ENCODE data around the gene FOSB.
"Not testable (repeated sequence)": the region's sequence is repeated elsewhere in the genome, so short reads cannot be mapped to it uniquely, and the experiment has no call there.

FOSB gene

DNA sequence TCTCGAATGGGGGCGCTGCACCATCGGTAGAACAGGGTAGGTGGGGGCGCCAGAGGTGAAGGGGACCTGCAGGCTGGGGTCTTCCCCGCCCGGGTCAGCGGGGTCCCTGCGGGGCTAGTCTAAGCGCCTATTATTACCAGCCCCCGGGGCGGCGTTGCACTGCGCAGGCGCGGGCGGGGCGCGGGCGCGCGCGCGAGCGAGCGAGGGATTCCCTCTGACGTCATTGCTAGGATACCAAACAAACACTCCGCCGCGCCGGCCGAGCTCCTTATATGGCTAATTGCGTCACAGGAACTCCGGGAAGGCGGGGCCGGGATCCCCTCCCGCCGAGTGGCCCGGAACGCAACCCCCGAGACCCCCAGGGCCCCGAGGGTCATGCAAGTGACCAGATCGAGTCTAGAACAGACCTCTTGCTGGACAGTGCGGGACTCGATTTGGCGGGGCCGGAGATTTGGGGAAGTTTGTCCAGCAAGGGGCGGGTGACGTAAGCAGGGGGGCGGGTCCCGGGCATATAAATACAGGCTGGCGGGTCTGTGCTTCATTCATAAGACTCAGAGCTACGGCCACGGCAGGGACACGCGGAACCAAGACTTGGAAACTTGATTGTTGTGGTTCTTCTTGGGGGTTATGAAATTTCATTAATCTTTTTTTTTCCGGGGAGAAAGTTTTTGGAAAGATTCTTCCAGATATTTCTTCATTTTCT is at the start of gene FOSB:
Gene FOSB, plus strand, starts transcription at position 541 of the 703 bp plus-strand sequence. CDS start 591 bp downstream, outside the sequence.
- DNase-seq, result peak; percentile 95

DNA sequence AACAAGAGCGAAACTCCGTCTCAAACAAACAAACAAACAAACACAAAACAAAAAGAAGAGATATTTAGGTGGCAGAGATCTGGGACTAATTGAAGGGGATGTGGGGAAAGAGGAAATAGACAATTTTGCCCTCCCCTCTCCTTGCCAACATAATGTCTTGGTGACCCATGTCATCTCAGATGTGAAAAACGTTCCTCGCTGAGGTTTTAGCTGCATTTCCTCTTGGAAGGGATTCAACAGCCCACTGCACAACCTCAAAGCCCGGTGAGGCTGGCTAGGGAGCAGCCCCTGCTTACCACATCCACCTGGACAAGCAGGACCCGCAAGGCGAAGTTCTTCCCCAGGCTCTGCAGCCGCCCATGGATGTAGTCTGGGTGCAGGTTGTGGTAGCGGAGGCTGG is 49.0 kb upstream of the FOSB start:
- DNase-seq, result no peak

DNA sequence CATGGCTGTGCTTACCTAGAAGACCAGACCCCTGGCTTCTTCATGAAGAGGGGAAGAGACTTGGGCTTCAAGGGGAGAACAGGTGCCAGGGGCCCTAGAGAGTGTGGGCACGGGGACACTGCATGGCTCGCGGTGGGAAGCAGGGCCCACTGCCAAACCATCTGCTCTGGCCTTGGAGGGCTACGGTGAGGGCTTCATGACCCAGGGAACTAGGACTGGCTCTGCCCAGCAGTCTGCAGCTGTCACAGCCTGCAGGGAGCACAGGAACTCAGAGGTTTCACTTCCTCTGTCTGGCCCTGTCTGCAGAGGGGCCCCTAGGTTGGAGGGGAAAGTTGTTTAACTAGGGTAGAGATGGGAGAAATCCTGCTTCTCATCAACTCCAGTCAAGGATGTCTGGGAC is 48.4 kb upstream of the FOSB start:
- no peak for DNase-seq

DNA sequence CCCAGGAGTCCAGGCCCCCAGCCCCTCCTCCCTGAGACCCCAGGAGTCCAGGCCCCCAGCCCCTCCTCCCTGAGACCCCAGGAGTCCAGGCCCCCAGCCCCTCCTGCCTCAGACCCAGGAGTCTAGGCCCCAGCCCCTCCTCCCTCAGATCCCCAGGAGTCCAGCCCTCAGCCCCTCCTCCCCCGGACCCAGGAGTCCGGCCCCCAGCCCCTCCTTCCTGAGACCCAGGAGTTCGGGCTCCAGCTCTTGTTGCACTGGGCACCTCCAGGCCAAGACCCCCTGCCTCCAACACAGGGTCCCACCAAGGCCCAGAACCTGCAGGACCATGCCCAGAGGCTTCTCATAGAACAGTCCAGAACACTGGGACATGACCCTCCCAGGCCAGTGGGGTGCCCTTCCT is 47.9 kb upstream of the FOSB start:
- DNase-seq, result no peak

DNA sequence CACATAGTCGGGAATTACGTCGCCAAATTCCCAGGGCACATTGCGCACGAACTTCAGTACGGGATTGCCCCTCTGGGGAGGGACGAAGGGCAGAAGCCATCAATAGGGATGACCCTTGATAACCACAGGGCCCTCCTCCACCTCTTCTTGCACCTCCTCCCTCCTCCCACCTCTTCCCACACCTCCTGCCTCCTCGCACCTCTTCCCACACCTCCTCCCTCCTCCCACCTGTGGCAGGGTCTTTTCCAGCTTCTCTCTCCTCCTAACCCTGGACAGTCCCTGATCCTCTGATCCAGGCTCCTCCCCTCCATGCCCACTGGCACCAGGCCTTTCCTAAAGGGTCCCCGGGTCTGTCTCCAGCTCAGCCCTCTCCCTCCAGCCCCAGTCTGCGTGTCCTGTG is 47.4 kb upstream of the FOSB start:
- no peak for DNase-seq

DNA sequence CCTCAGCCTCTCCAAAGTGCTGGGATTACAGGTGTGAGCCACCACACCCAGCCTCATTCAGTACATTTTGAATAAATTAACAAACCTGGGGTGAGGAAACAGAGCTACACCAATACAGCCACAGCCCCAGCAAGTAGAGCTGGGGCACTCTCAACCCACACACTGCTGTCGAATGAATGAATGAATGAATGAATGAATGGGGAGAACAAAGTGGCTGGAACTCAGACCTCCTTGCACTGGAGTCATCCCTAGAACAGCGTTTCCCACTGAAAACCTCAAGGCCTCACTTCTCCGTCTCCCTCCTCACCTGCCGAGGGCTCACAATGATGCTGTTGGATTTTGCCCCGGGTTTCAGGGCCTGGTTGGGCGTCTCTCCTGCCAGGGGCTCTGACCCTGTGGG is 46.9 kb upstream of the FOSB start:
- no peak for DNase-seq

DNA sequence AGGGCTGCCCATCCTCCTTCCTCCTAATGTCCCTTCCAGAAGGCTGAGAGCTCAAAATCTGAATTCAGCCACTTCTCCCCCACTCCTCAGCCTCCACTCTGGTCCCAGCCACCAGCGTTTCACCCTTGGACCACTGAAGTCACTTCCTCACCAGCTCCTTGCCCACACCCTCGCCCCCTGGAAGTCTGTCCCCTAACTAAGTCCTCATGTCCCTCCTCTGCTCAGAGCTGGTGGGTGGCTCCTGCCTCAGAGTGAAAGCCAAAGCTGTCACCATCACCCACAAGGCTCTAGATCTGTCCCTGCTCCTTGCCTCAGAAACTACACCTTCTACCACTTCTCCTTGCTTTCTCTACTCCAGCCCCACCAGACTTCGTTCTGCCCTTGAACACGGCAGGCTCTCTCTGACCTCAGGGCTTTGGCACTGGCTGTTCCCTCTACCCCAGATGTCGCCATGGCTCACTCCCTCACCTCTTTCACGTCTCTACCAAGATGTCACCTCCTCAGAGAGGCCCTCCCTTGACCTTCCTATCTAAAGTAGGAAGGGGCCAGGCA is 45.8 kb upstream of the FOSB start:
- DNase-seq, result no peak

DNA sequence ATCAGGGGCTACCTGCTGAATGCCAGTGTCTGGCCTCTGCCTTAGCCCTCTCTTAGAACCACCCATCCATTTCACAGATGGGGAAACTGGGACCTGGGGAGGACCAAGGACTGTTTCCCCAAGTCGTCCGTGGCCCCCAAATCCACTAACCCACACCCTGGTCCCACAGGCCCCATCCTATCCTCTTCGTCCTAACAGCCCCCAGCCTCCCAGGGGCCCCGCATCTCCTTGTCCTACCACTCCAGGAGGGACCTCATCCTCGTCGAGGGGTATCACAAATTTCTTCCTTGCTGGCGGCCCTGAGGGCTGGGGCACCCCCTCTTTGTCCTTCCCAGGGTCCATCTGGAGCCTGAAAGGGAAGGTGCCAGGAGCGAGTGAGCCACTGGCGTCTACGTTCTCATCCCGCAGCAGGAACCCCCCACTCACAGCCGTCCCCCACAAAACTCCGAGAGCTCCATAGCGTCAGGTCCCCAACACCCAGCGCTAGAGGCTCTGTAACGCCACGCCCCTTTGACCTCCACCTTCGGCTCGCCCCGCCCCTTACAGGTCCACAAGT is 44.7 kb upstream of the FOSB start:
- DNase-seq, result no peak

DNA sequence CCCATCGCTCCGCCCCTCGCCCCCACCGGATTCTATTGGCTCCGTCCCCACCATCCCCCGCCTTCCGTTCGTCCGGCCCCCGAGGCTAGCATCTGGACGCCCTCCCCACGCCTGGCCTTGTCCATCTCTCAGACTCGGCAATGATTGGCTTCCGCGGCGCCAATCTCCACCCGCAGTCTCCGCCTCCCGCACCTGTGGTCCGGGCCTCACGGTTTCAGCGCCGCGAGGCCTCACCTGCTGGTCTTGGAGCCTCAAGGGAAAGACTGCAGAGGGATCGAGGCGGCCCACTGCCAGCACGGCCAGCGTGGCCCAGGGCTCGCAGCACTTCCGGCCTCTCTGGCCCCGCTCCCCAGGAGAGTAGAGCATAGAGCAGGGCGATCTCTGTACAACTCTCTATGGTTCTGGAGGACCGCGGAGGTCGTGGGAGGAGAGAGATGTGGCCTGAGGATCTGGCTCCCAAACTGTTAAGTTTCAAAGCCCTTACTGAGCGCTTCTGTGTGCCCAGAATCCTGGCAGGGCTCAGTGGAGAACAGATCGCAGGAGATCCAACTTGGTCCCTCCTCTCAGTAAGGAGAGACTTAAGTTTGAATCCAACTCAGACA is 44.1 kb upstream of the FOSB start, which contains the start of gene ERCC1:
Gene ERCC1, minus strand, starts transcription at position 329 of the 602 bp plus-strand sequence. CDS start 543 bp downstream, outside the sequence.
- peak; percentile 99 for DNase-seq

DNA sequence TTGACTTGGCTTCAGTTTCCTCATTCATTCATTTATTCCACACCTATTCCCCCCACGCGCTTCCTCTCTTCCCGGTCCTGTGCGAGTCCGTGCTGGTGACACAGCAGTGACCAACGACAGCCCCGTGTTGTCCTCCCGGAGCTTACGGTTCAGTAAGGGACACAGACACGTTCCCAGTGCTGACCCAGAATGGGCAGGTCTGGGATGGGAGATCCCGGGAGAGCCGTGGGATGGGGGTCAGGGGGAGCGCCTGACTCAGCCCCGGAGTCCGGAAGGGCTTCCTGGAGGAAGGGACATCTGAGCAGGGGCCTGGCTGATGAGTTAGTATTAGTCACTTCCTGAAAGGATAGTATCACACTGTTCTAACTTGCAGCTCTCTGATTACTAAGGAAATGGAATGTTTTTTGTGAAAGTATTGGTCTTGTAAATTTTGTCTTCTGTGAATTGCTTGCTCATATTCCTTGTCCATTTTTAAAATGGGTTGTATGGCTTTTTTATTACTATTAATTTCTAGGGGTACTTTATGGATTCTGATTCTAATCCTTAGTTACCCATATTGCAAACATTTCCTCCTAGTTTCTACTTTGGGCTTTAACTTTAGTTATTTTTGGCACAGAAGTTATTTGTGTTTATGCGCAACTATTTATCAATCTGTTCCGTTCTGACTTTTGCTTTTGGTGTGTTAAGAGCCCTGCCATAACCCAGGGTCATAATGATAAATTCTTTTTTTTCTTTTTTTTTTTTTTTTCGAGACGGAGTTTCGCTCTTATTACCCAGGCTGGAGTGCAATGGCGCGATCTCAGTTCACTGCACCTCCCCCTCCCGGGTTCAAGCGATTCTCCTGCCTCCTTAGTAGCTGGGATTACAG is 43.4 kb upstream of the FOSB start:
- no peak for DNase-seq

DNA sequence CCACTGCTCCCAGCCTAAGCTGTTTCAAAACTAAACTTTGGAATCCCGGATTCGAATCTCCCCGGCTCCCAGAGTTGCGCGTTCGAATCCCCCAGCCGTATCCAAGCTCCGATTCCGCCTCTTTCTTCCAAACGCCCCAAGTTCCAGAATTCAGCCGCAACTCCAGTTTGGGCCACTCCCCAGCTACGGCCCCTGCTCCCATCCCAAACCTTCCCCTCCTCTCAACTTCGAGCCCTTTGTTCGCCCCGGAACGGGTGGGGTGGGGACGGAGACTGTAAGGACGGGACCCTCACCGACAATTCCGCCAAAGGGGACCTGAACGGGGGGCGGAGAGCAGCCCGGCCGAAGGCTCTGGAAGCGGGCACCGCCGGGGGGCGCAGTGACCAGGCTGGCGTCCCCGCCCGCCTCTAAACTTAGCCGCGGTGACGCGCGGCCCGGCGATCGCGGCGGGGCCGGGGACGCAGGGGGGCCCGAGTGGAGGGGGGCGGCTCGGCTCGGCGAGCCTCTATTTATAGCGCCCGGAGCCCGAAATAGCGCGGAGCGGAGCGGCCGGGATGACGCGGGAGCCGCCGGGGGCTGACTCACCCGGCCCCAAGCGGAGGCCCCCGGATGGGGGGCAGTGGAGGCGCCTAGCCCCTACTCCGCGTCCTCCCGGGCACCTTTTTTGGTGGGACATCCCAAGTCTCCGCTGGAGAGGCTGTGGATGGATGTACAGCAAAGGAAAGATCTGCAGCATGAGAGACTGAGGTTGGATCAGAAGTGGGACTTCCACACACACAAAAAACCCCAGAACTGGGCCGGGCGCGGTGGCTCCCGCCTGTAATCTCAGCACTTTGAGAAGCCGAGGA is 39.2 kb upstream of the FOSB start:
- no peak for DNase-seq

DNA sequence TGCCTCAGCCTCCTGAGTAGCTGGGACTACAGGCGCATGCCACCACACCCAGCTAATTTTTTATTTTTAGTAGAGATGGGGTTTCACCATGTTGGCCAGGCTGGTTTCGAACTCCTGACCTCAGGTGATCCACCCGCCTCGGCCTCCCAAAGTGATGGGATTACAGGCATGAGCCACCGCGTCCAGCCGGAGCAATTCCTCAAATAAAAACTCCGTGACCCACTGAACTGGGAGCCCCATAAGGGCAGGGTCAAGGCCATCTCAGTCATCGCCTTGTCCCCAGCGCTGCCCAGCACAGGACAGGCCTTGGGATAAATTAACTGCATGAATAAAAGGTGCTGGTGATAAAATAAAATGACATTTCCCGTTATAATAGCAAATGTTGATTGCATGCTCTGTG is 37.9 kb upstream of the FOSB start:
- not testable (repeated sequence) for DNase-seq

DNA sequence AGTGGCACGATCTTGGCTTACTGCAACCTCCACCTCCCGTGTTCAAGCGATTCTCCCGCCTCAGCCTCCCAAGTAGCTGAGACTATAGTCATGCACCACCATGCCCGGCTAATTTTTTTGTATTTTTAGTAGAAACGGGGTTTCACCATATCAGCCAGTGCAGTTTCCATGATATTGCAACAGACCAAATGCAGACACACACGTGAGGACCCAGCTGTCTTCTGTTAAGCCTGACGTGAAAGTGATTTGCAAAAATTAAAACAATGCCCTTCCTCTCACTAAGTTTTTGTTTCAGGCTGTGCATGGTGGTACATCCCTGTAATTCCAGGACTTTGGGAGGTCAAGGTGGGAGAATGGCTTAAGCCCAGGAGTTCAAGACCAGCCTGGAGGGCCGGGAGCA is 36.8 kb upstream of the FOSB start:
- DNase-seq, result not testable (repeated sequence)

DNA sequence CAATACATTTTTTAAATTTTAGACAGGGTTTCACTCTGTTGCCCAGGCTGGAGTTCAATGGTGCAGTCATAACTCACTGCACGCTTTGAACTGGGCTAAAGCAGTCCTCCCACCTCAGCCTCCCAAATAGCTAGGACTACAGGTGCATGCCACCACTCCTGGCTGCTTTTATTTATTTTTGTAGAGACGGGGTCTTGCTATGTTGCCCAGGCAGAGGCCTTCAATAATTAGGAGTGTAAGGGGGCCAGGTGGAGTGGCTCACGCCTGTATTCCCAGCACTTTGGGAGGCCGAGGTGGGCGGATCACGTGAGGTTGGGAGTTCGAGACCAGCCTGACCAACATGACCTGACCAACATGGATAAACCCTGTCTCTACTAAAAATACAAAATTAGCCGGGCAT is 35.3 kb upstream of the FOSB start:
- DNase-seq, result not testable (repeated sequence)

DNA sequence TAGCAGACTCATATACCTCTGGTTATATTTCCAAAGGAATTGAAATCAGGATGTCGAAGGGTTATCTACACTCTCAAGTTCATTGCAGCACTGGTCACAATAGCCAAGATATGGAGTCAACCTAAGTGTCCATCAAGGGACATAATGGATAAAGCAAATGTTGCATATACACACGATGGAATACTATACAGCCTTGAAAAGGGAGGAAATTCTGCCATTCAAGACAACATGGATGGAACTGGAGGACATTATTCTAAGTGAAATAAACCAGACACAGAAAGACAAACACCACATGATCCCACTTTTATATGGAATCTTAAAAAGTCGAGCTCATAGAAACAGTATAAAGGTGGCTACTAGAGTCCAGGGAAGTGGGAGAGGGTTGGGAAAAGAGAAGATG is 30.5 kb upstream of the FOSB start:
- no peak for DNase-seq

DNA sequence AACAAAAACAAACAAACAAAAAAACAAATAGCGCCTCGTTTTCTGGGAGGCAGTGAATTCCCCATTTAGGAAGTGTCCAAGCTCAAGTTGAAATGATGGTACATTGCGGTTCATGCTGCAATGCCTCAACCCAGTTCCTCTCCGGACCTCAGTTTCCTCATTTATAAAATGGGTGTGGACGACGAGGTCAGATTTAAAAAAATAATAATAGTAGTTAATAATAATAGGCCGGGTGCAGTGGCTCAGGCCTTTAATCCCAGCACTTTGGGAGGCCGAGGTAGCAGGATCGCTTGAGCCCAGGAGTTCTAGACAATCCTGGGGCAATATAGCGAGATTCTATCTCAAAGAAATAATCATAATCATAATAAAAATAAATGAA is 28.6 kb upstream of the FOSB start:
- no peak for DNase-seq

DNA sequence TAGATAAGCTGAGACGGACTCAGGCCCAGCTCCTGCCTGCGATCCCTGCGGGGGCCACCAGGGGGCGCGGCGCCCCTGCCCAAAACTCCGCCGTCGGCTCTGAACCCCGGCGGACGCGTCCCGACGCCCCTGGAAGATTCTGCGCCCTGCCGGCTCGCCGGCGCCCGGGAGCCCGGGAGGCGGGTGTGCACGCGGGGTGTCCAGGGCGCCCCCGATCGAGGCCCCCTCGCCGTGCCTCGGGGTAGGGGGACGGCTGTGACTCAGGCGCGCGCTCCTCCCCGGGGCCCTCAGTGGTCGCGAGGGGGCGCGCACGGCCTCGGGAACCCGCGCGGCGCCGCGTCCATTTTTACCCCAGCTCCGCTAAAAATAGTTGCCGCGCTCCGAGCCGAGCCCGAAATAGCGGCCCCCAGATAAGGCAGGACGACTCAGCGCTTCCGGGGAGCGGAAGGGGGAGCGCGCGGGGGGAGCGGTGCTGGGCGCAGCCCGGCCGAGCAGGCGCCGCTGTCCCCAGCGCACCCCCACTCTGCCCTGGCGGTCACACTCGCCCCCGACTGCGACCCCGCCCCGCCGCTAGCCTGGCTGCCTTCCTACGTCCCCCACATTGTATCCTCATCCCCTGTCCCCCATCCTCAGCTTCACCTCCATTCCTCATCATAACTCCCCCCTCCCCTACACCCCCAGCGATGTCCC is 28.1 kb upstream of the FOSB start:
- DNase-seq, result peak; percentile 84

DNA sequence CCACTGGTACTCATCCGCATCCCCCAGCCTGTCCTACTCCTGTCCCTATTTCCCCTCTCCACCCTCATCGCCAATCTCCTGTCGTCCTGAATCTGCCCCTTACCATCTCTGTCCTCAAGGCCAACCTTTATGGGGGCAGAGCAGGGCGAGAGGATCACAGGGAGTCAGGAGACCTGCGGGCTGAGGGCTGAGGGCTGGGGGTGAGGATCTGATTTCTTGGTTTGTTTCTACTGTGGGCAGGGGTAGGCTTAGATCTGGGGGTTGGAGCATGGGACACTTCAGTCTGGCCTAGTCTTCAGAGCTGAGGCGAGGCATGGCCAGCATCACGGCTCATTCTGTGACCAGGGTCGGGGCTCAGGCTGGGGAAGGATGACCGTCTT is 27.5 kb upstream of the FOSB start:
- no peak for DNase-seq

DNA sequence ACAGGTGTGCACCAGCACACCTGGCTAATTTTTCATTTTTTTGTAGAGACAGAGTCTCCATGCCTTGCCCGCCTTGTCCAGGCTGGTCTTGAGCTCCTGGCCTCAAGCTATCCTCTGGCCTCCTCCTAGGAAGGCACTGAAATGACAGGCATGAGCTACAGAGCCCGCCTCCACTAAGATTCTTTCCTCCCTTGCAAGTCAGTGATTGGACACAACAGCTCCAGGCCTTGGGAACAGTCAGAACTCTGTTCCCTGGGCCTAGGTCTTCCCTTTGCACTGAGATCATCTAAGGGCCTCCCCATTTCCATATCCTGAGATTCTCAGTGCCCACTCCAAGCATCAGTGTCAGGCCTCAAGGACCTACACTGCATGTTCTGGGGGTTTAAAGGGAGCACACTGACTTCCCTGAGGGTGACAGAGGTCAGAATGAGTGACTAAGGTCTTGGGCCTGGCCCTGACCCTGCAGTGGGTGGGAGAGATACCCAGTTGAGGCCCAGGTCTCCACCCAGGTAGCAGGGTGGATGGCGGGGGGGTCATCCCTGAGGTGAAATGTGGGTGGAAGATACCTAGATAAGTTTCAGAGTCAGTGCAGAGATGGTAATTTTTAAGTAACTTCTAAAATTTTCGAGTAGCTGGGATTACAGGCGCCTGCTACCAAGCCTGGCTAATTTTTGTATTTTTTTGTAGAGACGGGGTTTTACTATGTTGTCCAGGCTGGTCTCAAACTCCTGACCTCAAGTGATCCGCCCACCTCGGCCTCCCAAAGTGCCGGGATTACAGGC is 26.7 kb upstream of the FOSB start:
- DNase-seq, result no peak

DNA sequence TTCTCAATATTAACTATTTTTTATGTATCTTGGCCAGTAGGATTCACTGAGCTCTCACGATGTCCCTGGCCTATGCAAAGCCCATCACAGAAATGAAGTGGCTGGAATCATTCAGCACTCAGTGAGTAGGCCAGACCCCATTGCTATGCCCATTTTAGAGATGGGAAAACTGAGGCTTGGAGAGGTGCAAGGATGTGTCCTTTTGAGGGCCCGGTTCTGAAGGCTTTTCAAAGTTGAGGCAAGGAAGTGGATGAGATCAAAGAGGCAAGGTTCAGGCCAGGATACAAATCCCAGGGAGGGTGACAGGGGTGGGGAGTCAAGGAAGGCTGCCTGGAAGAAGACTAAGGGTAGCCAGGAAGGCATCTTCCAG is 25.4 kb upstream of the FOSB start:
- DNase-seq, result no peak

Measured in NCI-H1105 (cell line).